ENCODE results near the gene IPMK.
"Not testable (repeated sequence)": the region's sequence is repeated elsewhere in the genome, so short reads cannot be mapped to it uniquely, and the experiment has no call there.

The IPMK gene

DNA sequence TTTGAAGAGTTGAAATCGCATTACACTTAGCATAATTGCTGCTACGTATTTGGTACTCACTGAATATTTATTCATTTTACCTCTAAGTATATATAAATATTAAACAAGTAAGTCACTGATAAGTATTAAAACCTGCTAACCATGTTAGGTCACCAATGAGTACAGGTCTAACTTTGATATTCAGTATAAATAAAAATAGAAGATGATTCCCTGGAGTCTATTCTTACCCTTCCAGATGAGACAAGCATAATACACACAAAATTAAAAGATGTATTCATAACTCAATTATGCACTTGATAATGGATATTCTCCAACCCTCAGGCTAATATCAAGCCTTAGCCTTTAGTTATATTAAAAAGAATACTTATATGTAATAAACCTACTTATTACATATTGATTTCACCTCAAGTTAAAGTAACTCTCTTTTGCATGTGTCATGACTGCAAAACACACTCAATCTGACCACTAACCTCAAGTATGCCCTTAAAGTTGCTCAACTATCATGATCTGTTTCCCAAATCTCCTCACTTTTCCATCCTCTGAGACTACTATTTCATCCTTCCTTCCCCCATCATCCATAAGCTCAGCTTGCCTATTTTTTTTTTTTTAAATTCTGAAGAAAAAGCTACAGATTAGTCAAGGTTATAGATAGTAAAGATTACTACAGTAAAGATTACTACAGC is 46.8 kb downstream of the IPMK start:
- no peak for DNase-seq

DNA sequence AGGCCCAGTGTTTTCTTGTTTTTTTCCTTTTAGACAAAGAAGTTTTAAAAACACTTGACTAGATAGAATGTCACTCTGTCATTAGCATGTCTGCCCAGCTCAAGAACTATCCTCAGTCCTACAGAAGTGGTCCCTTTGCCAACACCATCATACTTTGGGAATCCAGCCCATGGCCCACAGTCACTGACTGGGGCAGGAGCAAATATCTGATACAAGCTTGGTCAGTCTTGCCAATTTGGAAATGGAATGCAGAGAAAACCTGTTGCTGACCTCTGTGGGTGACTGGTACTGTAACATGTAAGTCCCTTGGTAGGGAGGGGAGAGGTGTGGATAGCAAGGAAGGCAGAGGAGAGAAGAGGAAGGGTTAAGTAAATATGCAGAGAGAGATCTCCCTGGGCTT is 47.8 kb downstream of the IPMK start:
- DNase-seq = no peak

DNA sequence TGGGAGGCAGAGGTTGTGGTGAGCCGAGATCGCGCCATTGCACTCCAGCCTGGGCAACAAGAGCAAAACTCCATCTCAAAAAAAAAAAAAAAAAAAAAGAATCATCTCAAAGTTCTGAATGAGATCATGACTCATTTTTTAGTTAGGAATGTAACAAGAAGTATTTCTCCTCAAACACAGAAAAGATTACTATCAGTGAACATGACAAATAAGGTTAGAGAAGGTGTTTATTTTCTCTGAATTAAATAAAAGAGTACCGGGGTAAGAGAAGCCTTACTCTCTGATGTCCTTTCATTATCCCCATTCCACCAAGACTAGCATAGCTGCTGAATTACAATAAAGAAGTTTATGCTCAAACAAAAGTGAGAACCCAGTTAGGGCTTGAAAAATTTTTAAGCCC is 50.1 kb downstream of the IPMK start:
- no peak for DNase-seq

DNA sequence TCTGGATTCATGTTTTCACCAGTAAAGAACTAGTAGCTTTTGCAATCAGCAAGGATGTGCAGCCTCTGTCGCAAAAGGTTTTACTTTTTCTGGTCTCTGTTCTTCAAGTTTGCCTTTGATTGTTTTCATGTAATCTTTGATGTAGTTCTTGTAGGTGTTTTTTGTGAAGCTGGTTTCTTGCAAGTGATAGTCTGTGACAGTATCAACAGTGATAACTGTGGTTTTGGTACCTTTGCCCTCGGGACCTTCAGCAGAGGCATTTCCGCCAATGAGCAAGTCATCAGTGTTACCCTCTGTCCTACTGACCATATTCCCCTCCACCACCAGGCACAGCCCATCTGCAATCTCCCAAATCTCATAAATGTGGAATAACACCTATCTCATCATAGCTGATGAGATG is 55.1 kb downstream of the IPMK start:
- DNase-seq = no peak

DNA sequence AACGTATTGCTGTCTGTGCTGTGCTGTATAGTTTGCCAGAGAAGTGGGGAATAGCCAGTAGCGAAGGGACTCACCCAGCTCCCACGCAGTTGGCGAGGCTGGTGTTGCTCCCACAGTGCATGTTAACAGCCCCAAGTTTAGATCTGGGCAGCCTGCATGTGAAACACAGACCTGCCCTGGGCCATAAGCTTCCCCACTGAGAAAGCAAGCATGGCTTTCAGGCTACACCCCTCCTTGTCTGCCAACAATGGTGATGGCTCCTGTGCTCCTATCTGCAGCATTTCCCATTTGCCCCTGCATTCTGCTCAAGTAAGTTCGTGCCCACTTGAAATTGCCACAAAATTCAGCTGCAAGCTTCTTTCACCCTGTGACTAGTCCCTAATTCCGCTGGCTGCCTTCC is 57.5 kb downstream of the IPMK start:
- no peak for DNase-seq

DNA sequence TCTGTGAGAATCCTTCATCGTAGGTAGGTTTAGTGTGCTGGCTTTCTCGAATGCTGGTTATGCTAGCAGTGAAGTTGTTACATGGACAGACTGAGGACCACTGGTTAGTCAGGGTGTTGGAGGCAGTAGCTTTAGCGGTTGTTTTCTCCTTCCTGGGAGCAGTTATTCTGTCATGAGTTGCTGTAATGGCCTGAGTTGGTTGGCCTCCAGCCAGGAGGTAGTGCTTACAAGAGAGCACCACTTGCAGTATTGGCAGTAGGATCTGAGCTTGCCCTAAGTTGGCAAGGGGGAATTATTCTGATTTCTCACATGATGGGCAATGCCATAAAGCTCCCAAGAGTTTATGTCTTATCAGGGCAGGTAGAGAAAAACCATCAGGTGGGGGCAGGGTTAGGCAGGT is 58.0 kb downstream of the IPMK start:
- DNase-seq = no peak

DNA sequence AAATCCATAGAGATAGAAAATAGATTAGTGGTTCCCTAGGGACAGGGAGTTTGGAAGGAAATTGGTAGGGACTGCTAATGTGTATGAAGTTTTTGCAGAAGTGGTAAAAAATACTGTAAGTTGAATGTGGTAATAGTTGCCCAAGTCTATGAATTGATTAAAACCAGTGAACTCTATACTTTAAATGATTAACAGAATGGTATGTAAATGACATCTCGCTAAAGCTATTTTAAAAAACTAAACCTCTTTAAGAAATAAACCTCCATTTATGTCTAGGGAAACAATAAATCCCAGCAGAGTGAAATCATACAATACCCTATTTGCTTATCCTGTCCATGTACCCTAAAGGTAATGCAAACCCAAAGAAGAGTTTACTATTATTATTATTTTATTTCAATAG is 61.4 kb downstream of the IPMK start:
- DNase-seq = no peak

DNA sequence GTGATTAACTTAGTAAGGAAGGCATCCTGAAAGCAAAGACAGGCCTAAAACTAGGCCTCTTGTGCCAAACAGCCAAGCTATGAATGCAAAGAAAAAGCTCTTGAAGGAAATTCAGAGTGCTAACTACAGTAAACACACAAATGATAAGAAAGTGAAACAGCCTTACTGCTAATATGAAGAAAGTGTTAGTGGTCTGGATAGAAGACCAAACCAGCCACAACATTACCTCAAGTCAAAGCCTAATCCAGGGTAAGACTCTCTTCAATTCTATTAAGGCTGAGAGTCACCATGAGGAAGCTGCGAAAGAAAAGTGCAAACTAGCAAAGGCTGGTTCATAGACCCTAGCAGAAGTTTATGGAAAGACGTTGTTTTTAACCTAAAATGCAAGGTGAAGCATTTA is 66.0 kb downstream of the IPMK start:
- no peak for DNase-seq

DNA sequence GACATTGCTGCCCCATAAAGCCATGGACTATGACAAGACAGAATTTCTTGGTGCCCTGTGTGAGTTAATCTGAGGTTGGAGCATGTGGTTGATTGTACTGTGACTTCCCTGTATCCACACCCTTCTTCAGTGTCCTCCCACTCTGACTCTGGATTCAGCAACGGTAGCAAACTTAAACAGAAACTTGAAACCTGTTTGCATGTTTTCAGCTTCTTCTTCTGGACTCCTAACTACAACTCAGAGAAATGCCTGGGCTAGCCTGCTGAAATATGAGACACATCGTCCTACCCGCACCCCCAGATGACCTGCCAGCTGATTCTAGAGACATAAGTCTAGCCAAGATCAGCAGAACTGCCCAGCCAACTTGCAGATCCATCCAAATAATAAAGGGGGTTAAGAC is 78.4 kb downstream of the IPMK start:
- peak in 1 of 4 experiments; percentile 11 for DNase-seq

DNA sequence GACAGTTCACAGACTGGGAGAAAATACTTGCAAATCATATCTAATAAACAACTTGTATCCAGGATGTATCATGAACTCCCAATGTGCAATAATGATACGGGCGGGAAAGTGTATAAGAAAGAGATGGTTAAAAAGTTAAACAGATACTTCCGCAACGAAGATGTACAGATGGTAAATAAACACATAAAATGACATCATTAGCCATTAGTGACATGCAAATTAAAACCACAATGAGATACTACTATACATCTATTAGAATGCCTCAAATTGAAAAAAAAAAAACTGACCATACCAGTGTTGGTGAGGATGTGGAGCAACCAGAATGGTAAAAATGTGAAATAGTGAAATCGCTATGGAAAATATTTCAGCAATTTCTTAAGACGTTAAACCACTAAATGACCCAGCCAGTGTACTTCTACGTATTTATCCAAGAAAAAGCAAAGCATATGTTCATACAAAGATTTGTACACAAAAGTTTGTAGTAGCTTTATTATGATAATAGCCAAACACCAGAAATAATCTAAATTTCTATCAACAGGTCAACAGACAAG is 83.5 kb downstream of the IPMK start:
- no peak for DNase-seq

DNA sequence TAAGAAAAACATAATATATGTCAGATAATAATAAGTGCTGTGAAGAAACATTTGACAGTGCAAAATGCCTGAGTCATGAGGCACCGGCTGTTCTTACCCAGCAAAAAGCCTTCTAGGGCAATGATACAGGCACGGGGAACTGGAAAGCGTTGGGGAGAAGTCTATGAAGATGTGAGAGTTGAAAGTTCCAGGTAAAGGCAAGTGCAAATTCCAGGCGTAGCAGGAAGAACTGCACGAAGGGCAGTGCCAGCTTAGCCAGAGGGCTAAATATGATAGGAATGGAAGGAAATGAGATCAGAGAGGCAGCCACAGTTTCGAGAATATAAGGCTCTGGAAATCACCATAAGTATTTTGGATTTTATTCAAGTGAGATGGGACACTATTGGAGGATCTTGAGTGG is 87.0 kb downstream of the IPMK start:
- DNase-seq = no peak

DNA sequence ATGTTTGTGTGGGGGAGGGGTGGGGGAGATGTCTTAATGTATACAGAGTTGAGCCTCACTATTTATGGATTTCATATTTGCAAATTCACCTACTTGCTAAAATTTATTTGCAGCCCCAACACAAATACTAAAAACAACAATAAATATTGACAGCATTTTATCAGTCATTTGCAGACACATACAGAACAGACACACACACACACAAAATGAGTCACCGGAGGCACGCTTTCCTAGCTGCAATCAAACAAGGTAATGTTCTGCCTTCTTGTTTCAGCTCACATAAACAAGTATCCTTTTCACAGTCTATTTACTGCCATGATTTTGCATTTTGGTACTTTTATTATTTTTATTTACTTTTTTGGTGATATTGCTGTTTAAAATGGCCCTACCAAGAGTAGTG is 88.5 kb downstream of the IPMK start:
- no peak for DNase-seq

DNA sequence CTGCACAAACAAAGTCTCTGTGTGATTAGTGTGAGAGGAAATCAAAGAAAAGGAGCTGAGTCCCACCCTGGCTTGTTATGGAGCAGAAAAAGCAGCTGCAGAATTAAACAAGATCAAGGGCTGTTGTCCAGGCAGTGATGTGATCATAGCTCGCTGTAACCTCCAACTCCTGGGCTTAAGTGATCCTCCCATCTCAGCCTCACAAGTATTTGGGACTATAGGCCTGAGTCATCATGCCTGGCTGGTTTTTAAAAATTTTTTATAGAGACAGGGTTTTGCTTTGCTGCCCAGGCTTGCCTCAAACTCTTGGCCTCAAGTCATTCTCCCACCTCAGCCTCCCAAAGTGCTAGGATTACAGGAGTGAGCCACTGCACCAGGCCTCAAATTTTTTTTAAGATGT is 88.9 kb downstream of the IPMK start:
- no peak for DNase-seq

DNA sequence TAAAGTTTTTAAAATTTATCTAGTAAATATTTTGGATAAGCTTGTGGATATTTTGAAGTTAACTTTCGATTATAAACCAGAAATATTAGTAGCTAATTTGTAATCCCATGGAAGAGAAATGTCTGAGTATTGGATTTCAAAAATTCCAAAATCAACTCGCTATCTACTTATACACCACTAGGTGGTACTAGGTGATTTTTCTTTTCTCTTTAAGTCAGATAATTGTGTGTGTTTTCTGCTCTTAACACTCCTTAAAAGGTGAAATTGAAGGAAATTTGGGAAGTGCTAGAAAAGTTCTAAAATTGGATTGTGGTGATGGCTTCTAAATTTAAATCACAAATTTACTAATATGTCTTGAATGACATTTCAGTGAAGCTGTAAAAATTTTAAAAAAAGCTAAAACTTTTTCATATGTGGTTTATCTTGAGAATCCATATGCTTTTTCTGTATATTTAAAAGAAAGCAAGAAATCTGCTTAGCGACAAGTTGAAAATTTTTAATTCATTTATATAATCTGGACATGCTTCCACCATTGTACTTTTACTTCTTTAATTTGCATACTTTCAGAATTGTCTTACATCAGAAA is 90.2 kb downstream of the IPMK start:
- DNase-seq = peak in 2 of 4 experiments; percentile 51 to 64

DNA sequence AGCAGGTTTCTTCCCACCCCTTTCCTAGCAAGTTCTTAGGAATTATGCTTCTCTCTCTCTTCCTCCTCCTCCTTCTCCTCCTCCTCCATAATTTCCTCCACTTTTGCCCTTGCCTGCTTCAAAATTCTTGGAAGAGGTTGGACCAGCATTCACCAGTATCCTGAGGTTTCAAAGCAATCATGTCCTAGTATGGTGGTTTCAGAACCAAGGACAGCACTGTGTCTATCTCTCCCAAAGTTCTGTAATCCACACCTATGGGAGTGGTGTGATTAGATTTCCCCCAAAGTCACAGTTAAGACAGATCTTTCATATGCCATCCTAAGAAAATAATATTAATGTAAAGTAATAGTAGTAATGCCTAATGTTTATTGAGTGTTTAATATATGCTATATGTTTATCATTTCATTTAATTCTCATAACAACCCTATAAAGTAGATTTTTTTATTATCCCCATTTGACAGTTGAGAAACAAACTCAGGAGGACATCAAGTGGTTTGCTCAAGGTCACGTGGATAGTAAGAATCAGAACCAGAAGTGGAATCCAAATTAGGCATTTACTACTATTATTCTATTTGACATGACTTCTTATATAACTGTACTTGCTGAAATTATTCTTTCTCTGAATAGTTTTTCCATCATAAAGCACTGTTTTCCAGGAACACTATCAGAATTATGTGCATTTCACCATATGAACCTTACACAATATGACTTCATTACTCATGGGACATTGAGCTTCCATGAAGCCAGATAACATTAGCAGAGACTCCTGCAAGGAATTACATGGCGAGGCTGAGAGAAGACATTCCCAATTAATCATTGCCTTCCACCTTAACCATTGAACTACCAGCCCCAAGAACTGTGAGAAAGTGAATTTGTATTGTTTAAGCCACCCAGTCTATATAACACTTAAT is 91.4 kb downstream of the IPMK start:
- peak in 1 of 4 experiments; percentile 16 for DNase-seq

DNA sequence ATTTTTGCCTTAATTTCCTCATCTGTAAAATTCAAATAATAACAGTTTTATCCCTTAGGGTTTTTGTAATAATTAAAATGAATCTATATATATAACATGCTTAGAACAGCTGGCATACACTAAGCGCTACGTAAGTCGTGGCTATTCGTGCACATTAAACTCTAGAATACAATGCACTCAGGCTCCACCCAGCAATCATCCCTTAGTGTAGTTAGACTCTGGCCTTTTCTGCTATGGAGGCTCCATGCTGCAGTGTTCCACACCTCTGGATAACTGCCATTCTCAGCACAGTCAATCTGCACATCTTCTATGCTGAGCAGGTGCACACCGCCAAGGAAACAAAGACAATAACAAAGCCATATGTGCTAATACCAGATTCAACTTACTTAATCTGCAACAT is 92.9 kb downstream of the IPMK start:
- no peak for DNase-seq

DNA sequence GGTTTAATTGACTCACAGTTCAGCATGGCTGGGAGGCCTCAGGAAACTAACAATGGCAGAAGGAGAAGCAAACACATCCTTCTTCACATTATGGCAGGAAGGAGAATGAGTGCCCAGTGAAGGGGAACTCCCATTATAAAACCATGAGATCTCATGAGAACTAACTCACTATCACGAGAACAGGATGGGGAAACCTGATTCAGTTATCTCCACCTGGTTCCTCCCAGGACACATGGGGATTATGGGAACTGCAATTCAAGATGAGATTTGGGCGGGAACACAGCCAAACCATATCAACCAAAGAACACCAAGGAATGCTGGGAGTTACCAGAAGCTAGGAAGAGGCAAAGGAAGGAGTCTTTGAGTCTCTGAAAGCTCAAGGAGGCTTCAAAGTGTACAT is 94.3 kb downstream of the IPMK start:
- no peak for DNase-seq

DNA sequence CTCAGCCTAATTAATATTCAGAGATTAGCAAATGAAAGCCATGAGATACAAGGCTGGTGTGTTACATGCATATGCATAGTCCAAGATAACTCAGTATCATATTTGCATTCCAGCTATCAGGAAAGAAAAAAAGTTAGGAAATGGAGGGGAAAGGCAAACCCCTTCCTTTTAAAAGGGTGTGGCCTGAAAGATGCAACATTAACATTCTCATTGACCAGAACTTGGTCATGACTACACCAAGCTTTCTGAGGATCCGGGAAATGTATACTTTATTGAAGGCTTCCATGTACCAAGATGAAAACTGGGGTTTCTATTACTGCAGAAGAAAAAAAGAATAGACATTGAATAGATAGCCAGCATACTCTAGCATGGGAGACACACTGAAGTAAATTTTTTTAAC is 96.5 kb downstream of the IPMK start:
- DNase-seq = no peak

DNA sequence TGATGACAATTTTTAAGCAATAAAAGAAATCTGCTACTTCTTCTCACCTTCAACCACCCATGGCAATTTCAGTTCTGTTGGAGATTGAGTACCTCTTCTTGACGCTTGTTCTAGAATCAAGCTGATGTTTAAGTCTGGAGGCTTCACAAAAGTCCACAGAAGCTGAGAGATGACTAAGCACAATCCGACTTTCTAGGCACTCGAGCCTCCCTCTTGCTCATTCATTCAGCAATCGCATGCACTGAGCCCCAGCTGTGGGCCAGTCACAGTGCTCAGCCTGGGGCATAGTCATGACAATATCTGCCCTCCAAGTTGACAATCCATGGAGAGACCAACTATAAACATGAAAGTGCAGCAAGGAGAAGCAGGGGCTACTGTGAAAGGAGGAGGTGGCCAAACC is 103.2 kb downstream of the IPMK start:
- DNase-seq = no peak

DNA sequence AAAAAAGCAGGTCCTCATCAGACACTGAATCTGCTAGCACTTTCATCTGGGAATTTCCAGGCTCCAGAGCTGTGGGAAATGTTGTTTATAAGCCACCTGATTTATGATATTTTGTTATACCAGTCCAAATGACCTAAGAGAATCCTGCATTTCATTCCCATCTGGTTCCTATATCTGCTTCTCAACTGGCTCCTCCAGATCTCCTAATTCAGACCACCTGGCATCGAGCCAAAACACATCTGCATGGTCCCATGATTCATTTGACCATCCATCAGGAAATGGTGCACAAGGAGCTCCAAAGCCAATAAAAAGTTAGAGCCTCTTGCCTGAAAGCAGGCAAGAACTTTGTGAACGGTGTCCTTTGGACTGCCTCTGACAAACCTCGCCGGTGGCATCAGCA is 108.9 kb downstream of the IPMK start:
- no peak for DNase-seq

DNA sequence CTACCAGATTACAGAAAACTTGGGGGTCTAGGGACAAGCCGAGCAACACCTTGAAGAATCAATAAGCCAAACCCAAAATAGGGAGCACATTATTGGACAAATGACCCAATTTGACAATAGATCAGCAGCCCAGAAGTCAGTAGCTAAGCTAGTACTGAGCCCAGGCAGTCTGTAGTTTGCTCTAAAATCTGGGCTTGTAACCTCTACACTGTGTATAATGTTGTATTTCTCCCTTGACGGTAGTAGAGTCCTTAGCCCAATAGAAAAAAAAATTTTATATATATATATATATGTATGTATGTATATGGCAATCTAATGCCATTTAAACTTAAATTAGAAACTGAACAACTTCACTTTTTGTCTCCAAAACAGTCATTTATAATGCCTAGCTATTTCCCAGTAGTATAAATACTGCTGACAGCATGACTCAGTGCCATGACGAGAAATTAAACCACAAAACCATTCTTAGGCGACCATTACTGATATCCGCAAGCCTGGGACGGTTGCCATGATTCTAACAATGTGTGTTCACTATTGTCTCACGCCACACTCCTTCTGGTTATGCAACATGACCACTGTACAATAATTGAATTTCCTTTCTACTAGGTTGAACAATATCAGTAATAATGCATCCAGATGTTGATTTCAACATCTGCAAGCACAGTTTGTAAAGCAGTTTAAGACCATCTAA is 110.5 kb downstream of the IPMK start:
- peak in 3 of 4 experiments; percentile 2 to 31 (median 9) for DNase-seq

DNA sequence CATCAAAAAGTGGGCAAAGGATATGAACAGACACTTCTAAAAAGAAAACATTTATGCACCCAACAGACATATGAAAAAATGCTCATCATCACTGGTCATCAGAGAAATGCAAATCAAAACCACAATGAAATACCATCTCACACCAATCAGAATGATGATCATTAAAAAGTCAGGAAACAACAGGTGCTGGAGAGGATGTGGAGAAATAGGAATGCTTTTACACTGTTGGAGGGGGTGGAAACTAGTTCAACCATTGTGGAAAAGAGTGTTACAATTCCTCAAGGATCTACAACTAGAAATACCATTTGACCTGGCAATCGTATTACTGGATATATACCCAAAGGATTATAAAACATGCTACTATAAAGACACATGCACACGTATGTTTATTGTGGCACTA is 111.8 kb downstream of the IPMK start:
- DNase-seq = not testable (repeated sequence)

DNA sequence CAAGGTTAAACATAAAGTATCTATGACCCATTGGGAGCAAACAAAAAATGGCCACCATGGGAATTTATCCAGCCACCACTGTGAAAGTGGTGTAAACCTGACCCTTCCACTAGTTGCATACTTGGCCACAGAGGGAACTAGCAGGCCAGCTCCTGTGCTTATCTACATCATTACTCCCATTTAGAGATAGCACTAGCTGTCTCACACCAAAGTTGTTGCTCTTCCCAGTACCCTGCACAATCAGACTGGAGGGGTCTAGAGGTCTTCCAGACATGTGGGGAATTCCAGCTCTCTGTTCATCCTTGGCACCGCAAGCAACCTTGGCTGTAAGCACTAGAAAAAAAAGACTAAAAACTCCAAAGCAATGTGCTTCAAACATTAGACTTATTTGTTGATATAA is 113.9 kb downstream of the IPMK start:
- DNase-seq = no peak

All from suppressor macrophage (primary cell).